GM23338 (cell line): ENCODE measurements around the gene FBLIM1.

Experiments
- CREB1 ChIP-seq: fragments of 250-450 bp; sonication (Bioruptor Pico); IDR thresholded peaks from 2 replicates; pipeline ENCODE4 v1.5.0; 2020; ENCODE audit warnings: low read depth, mild to moderate bottlenecking, moderate library complexity
- CTCF ChIP-seq, 2 experiments: fragments of 200-600 bp in 1 of 2; sonication (generic) in 1 of 2; conservative IDR thresholded peaks; 2 replicates each; pipeline versions ENCODE4 v1.5.1 to v1.6.1; 2016 to 2017; ENCODE audit warnings: antibody characterized with exemption in 2 of 2, low read depth in 2 of 2, mild to moderate bottlenecking in 2 of 2, moderate library complexity in 1 of 2
- ETS1 ChIP-seq: IDR thresholded peaks from 2 replicates; pipeline ENCODE4 v1.6.1; 2016; ENCODE audit warnings: antibody characterized with exemption
- EZH2 ChIP-seq: fragments of 200-600 bp; sonication (generic); IDR thresholded peaks from one replicate; pipeline ENCODE4 v1.8.0; 2017; ENCODE audit warnings: antibody characterized with exemption, mild to moderate bottlenecking, low read depth; ENCODE audit not compliant: unreplicated experiment
- EZH2phosphoT487 ChIP-seq: fragments of 200-600 bp; sonication (generic); IDR thresholded peaks from one replicate; pipeline ENCODE4 v1.8.1; 2018; ENCODE audit warnings: antibody characterized with exemption; ENCODE audit not compliant: unreplicated experiment
- JUNB ChIP-seq: IDR thresholded peaks from one replicate; pipeline ENCODE4 v1.6.1; 2016; ENCODE audit warnings: antibody characterized with exemption; ENCODE audit not compliant: unreplicated experiment
- NANOG ChIP-seq: IDR thresholded peaks from 2 replicates; pipeline ENCODE4 v1.6.1; 2016; ENCODE audit warnings: antibody characterized with exemption, borderline replicate concordance
- POLR2AphosphoS5 ChIP-seq: IDR thresholded peaks from 2 replicates; pipeline ENCODE4 v1.6.1; 2016; ENCODE audit warnings: antibody characterized with exemption, low read depth
- REST ChIP-seq: IDR thresholded peaks from one replicate; pipeline ENCODE4 v1.6.1; 2018; ENCODE audit warnings: antibody characterized with exemption; ENCODE audit not compliant: unreplicated experiment
- STAT1 ChIP-seq: IDR thresholded peaks from one replicate; pipeline ENCODE4 v1.6.1; 2016; ENCODE audit warnings: antibody characterized with exemption; ENCODE audit not compliant: unreplicated experiment
- ZNF331 ChIP-seq: fragments of 250-450 bp; sonication (Bioruptor Pico); IDR thresholded peaks from 2 replicates; pipeline ENCODE4 v1.5.0; 2020; ENCODE audit warnings: low read depth, mild to moderate bottlenecking, moderate library complexity
- ZNF462 ChIP-seq: fragments of 250-450 bp; sonication (Bioruptor Pico); IDR thresholded peaks from 2 replicates; pipeline ENCODE4 v1.5.0; 2020; ENCODE audit warnings: mild to moderate bottlenecking, moderate library complexity

- no peak for TF ChIP-seq REST
- no peak for TF ChIP-seq POLR2AphosphoS5
- TF ChIP-seq CTCF (conservative IDR thresholded peaks at IDR 0.05; ENCODE audit: low read depth in 2 of 2): no peak
- TF ChIP-seq EZH2phosphoT487: no peak
- TF ChIP-seq ETS1: no peak
- TF ChIP-seq NANOG: no peak
- no peak for TF ChIP-seq CREB1 (CRISPR knock-in tag)
- no peak for TF ChIP-seq EZH2
- no peak for TF ChIP-seq ZNF462
- no peak for TF ChIP-seq JUNB
- no peak for TF ChIP-seq ZNF331 (CRISPR knock-in tag)
- no peak for TF ChIP-seq STAT1
Measured at GRCh38 chr1:15712168-15712567, 46.4 kb upstream of the FBLIM1 start.
